Transverse colon (tissue), 3 donors: ENCODE results near the gene PCIF1.

Source experiments
- CTCF ChIP-seq, 5 experiments: fragments of 200-600 bp in 3 of 5; fragments of 450-650 bp in 2 of 5; sonication (generic) in 3 of 5; IDR thresholded peaks; 1 replicate in 2 of 5; 2 replicates in 3 of 5; pipeline ENCODE4 v1.5.1; 2016 to 2017; ENCODE audit warnings: antibody characterized with exemption in 5 of 5, inconsistent platforms in 3 of 5, mild to moderate bottlenecking in 2 of 5, moderate library complexity in 1 of 5
- EP300 ChIP-seq: sonication (generic); formaldehyde crosslinking; IDR thresholded peaks from one replicate; pipeline ENCODE4 v1.6.1; 2017; ENCODE audit warnings: antibody characterized with exemption, low read depth

- TF ChIP-seq CTCF (IDR thresholded peaks at IDR 0.05) (no peak), EP300 (no peak)
These were observed 33.7 kb downstream of the PCIF1 start for GRCh38 chr20:45968081-45968671.
